IMR-90 (cell line): ENCODE results near the gene C8A. TPM values are rescaled to one million over a fixed set of nuclear protein-coding genes. Genes with fewer than 3 reads are reported as not detected.

Experiments used
- ATAC-seq: fragments of 200-7000 bp; cut with Tn5 transposase; 2 replicates; pipeline ENCODE4 v1.9.1; 2020; ENCODE audit warnings: low read depth, mild to moderate bottlenecking, moderate library complexity
- BruUV-seq: library from RNA; stranded (reverse); fragments of 400-500 nt; replicated peaks from 2 replicates; lab custom pipeline; 2021; lab: Mats Ljungman, UMichigan
- CTCF ChIA-PET: fragments of 300-600 bp; formaldehyde crosslinking; extraction: SDS; loops from one replicate; lab custom pipeline; 2021; ENCODE audit warnings: antibody characterized with exemption; lab: Yijun Ruan, JAX
- POLR2A ChIA-PET: fragments of 300-600 bp; sonication (Branson Sonifier 250); formaldehyde crosslinking; loops from one replicate; lab custom pipeline; 2022; ENCODE audit warnings: antibody characterized with exemption; ENCODE audit not compliant: unreplicated experiment; lab: Charles Lee
- DNase-seq: peaks from one replicate; pipeline ENCODE4 v3.0.0; 2013
- H2AFZ ChIP-seq: replicated peaks from 2 replicates; pipeline ENCODE3; 2013; ENCODE audit warnings: low read length, mild to moderate bottlenecking; ENCODE audit not compliant: poor library complexity
- H2AK5ac ChIP-seq: 2 replicates; pipeline ENCODE4 v1.6.1; 2013; ENCODE audit warnings: low read depth, low read length, inconsistent platforms
- H2AK9ac ChIP-seq: replicated peaks from 2 replicates; pipeline ENCODE3; 2013; ENCODE audit warnings: mild to moderate bottlenecking, low read depth, low read length, moderate library complexity; ENCODE audit not compliant: poor library complexity
- H2BK120ac ChIP-seq: 2 replicates; pipeline ENCODE4 v1.6.1; 2013; ENCODE audit warnings: low read depth, low read length, inconsistent platforms
- H2BK15ac ChIP-seq: 3 replicates; pipeline ENCODE4 v1.6.1; 2013; ENCODE audit warnings: low read depth, low read length, inconsistent platforms
- H2BK20ac ChIP-seq: 2 replicates; pipeline ENCODE4 v1.6.1; 2013; ENCODE audit warnings: low read depth, mild to moderate bottlenecking, inconsistent platforms, low read length, moderate library complexity
- H2BK5ac ChIP-seq: 2 replicates; pipeline ENCODE4 v1.6.1; 2013; ENCODE audit warnings: mild to moderate bottlenecking, low read depth, low read length, inconsistent platforms; ENCODE audit not compliant: poor library complexity, severe bottlenecking
- H3K14ac ChIP-seq: replicated peaks from 2 replicates; pipeline ENCODE4 v1.6.1; 2013; ENCODE audit warnings: low read depth, low read length, inconsistent platforms
- H3K18ac ChIP-seq: 2 replicates; pipeline ENCODE4 v1.6.1; 2013; ENCODE audit warnings: low read depth, low read length, control low read depth
- H3K23ac ChIP-seq: 2 replicates; pipeline ENCODE4 v1.6.1; 2013; ENCODE audit warnings: low read depth, low read length, inconsistent platforms
- H3K27ac ChIP-seq: 2 replicates; pipeline ENCODE4 v1.5.1; 2013; ENCODE audit warnings: mild to moderate bottlenecking, control low read depth, low read length; ENCODE audit not compliant: insufficient read depth
- H3K27me3 ChIP-seq: 2 replicates; pipeline ENCODE4 v1.6.1; 2013; ENCODE audit warnings: low read length; ENCODE audit not compliant: control insufficient read depth, insufficient read depth
- H3K36me3 ChIP-seq: 2 replicates; pipeline ENCODE4 v1.6.1; 2013; ENCODE audit warnings: low read length, mixed read lengths; ENCODE audit not compliant: control insufficient read depth, insufficient read depth
- H3K4ac ChIP-seq: 2 replicates; pipeline ENCODE4 v1.6.1; 2013; ENCODE audit warnings: low read depth, low read length, inconsistent platforms
- H3K4me1 ChIP-seq: 2 replicates; pipeline ENCODE4 v1.6.1; 2013; ENCODE audit warnings: low read length, mixed read lengths; ENCODE audit not compliant: control insufficient read depth, insufficient read depth
- H3K4me2 ChIP-seq: 2 replicates; pipeline ENCODE4 v1.6.1; 2013; ENCODE audit warnings: low read depth, mild to moderate bottlenecking, control low read depth, low read length, moderate library complexity
- H3K4me3 ChIP-seq: 2 replicates; pipeline ENCODE4 v1.5.1; 2013; ENCODE audit warnings: low read depth, mild to moderate bottlenecking, control low read depth, low read length, moderate library complexity; ENCODE audit not compliant: insufficient read depth
- H3K56ac ChIP-seq: 2 replicates; pipeline ENCODE4 v1.6.1; 2013; ENCODE audit warnings: low read length, inconsistent platforms; ENCODE audit not compliant: insufficient read depth; ENCODE audit errors: extremely low read depth
- H3K79me1 ChIP-seq, 2 experiments: 2 replicates each; pipeline ENCODE4 v1.6.1; 2013; ENCODE audit warnings: low read length in 2 of 2, inconsistent platforms in 1 of 2, low read depth in 1 of 2
- H3K9ac ChIP-seq: 2 replicates; pipeline ENCODE4 v1.6.1; 2013; ENCODE audit warnings: low read depth, low read length, control low read depth
- H3K9me1 ChIP-seq: 2 replicates; pipeline ENCODE4 v1.6.1; 2013; ENCODE audit warnings: low read length, inconsistent platforms; ENCODE audit not compliant: insufficient read depth
- H3K9me3 ChIP-seq: 2 replicates; pipeline ENCODE4 v1.6.1; 2013; ENCODE audit warnings: low read length; ENCODE audit not compliant: control insufficient read depth, insufficient read depth
- H4K20me1 ChIP-seq: 2 replicates; pipeline ENCODE4 v1.6.1; 2013; ENCODE audit warnings: low read length, inconsistent platforms; ENCODE audit not compliant: insufficient read depth
- H4K5ac ChIP-seq: 2 replicates; pipeline ENCODE4 v1.6.1; 2013; ENCODE audit warnings: mild to moderate bottlenecking, low read depth, low read length, control low read depth
- H4K8ac ChIP-seq, 2 experiments: 2 replicates each; pipeline ENCODE4 v1.6.1; 2013; ENCODE audit warnings: low read depth in 2 of 2, low read length in 2 of 2, control low read depth in 1 of 2, inconsistent platforms in 1 of 2
- H4K91ac ChIP-seq: 2 replicates; pipeline ENCODE4 v1.6.1; 2013; ENCODE audit warnings: low read depth, low read length, inconsistent platforms; ENCODE audit not compliant: insufficient read depth
- BHLHE40 ChIP-seq: fragments of 150-350 bp; IDR thresholded peaks from 2 replicates; pipeline ENCODE4 v1.6.1; 2016; ENCODE audit warnings: mild to moderate bottlenecking, low read depth, low read length
- CEBPB ChIP-seq: IDR thresholded peaks from 2 replicates; pipeline ENCODE4 v1.6.1; 2012; ENCODE audit warnings: low read depth, low read length, improper control_type of control experiment
- ELK1 ChIP-seq: fragments of 150-350 bp; IDR thresholded peaks from 2 replicates; pipeline ENCODE4 v1.6.1; 2016; ENCODE audit warnings: low read depth, mild to moderate bottlenecking, low read length, moderate library complexity, borderline replicate concordance
- RCOR1 ChIP-seq: IDR thresholded peaks from 2 replicates; pipeline ENCODE4 v1.6.1; 2012; ENCODE audit warnings: mild to moderate bottlenecking, low read length, improper control_type of control experiment; ENCODE audit not compliant: insufficient replicate concordance
- RFX5 ChIP-seq: IDR thresholded peaks from 2 replicates; pipeline ENCODE4 v1.8.0; 2012; ENCODE audit warnings: low read depth, mild to moderate bottlenecking, low read length, moderate library complexity
- SMC3 ChIP-seq: fragments of 150-350 bp; IDR thresholded peaks from 2 replicates; pipeline ENCODE4 v1.6.1; 2016; ENCODE audit warnings: low read depth, mild to moderate bottlenecking, antibody characterized with exemption, low read length, moderate library complexity
- USF2 ChIP-seq: fragments of 150-350 bp; IDR thresholded peaks from 2 replicates; pipeline ENCODE4 v1.6.1; 2017; ENCODE audit warnings: mild to moderate bottlenecking, antibody characterized with exemption, low read length, low read depth
- whole genome bisulfite sequencing, 2 experiments: methylation state at CpG; one replicate each; pipeline versions ENCODE4 v1.1.5 to v1.1.7; 2013; ENCODE audit warnings: missing lambda C conversion rate in 2 of 2; ENCODE audit not compliant: insufficient read length in 1 of 2; ENCODE audit errors: extremely low coverage in 2 of 2; 5-methylcytosine and 5-hydroxymethylcytosine counted together
- dilution Hi-C: fragments of 300-500 bp; cut with HindIII; formaldehyde crosslinking; loops from one replicate; pipeline ENCODE4 v1.14.3; 2018; ENCODE audit warnings: low sequenced_read_pairs; ENCODE audit not compliant: unreplicated experiment
- in situ Hi-C: fragments of 300-500 bp; cut with MboI; formaldehyde crosslinking; loops from 3 replicates; pipeline ENCODE4 v1.14.3; 2019; ENCODE audit warnings: low sequenced_read_pairs, inconsistent platforms, mixed read lengths
- intact Hi-C: fragments of 100-400 bp; cut with micrococcal nuclease; formaldehyde crosslinking; loops from 2 replicates; pipeline ENCODE4 v1.10.0; 2022
- polyA plus RNA-seq, 3 experiments: library from polyadenylated mRNA; depleted of rRNA; stranded (reverse); fragments of >200 nt; gene quantifications; 2 replicates each; pipeline ENCODE4 v1.2.3, GENCODE V29; 2012; ENCODE audit warnings: low replicate concordance in 1 of 3
- total RNA-seq: library from RNA; depleted of rRNA; stranded (reverse); fragments of >200 nt; gene quantifications from 2 replicates; pipeline ENCODE4 v1.2.3, GENCODE V29; 2012

The C8A gene
- total and polyA plus RNA-seq, 2 of the 4 experiments (the other 2 are of a cell fraction), result not detected

- Histone ChIP-seq H4K91ac (no peak overlapping the region), H3K27me3 (no peaks in the 10 kb centered on the region; the same call in 1 of the 2 replicates), H2BK20ac (no peak overlapping the region), H4K8ac (no peak overlapping the region), H3K4ac (no peak overlapping the region), H3K79me1 (no peaks in the 10 kb centered on the region), H3K14ac (no peak overlapping the region), H3K9me3 (no peaks in the 10 kb centered on the region), H2BK120ac (no peak overlapping the region), H3K56ac (no peak overlapping the region), H3K36me3 (no peaks in the 10 kb centered on the region), H4K20me1 (no peaks in the 10 kb centered on the region), H3K4me2 (no peak overlapping the region), H4K5ac (no peak overlapping the region), H3K9me1 (no peaks in the 10 kb centered on the region), H3K9ac (no peak overlapping the region), H3K4me3 (no peak overlapping the region), H2BK5ac (no peak overlapping the region), H3K18ac (no peak overlapping the region), H3K27ac (no peak overlapping the region), H3K4me1 (no peaks in the 10 kb centered on the region; the same call in 1 of the 2 replicates), H2AK5ac (no peak overlapping the region), H2AK9ac (no peak overlapping the region), H2BK15ac (no peak overlapping the region), H3K23ac (no peak overlapping the region), H2AFZ (no peak overlapping the region)
- intact Hi-C loops, result loop anchor here (5.0 kb wide), 1 partner anchor 132 kb away; no protein-coding TSS in a partner anchor
- TF ChIP-seq RFX5, result no peak
- no peak for TF ChIP-seq USF2
- no peak for TF ChIP-seq BHLHE40
- TF ChIP-seq CEBPB, result no peak
- TF ChIP-seq ELK1, result no peak
- TF ChIP-seq SMC3, result no peak
- TF ChIP-seq RCOR1, result no peak
- dilution Hi-C loops, result no loop called here
- POLR2A ChIA-PET, result no interaction called here
- DNase-seq (no peak), ATAC-seq (no peak)
- CTCF ChIA-PET, result interaction anchor here (0.6 kb wide), 1 partner anchor 334 kb away, joined by 4 read pairs; no protein-coding TSS in a partner anchor
- WGBS, 2 experiments, result 87% methylated on average over 5 of the region's 9 CpGs; no CpG with 5 or more reads in 1 of the 2 experiments
- BruUV-seq, result no TSS peak
- in situ Hi-C loops, result no loop called here
These were observed 109.9 kb downstream of the C8A start for GRCh38 chr1:56964349-56965017.
